RWPE2 (cell line): ENCODE results near the gene CLMP.

Source experiments
- ATAC-seq: fragments of 200-7000 bp; cut with Tn5 transposase; 3 replicates; pipeline ENCODE4 v1.9.1; 2021; ENCODE audit warnings: low read depth
- DNase-seq: peaks from one replicate; pipeline ENCODE4 v3.0.0-alpha.2; 2020; ENCODE audit warnings: low spot score
- H3K27ac ChIP-seq: fragments of 450-650 bp; 2 replicates; pipeline ENCODE4 v1.5.1; 2017; ENCODE audit warnings: mild to moderate bottlenecking; ENCODE audit not compliant: poor library complexity, severe bottlenecking
- H3K27me3 ChIP-seq: fragments of 250-450 bp; sonication (Bioruptor Pico); 2 replicates; pipeline ENCODE4 v1.5.1; 2021; ENCODE audit warnings: mild to moderate bottlenecking, moderate library complexity; ENCODE audit not compliant: insufficient read depth, poor library complexity, severe bottlenecking
- H3K36me3 ChIP-seq: fragments of 250-450 bp; sonication (Bioruptor Pico); 2 replicates; pipeline ENCODE4 v1.5.1; 2020; ENCODE audit warnings: low read depth, mild to moderate bottlenecking, moderate library complexity
- H3K4me1 ChIP-seq: fragments of 250-450 bp; sonication (Bioruptor Pico); 2 replicates; pipeline ENCODE4 v1.5.1; 2021; ENCODE audit warnings: mild to moderate bottlenecking, moderate library complexity; ENCODE audit not compliant: insufficient read depth, poor library complexity, severe bottlenecking
- H3K4me3 ChIP-seq: fragments of 250-450 bp; sonication (Bioruptor Pico); 2 replicates; pipeline ENCODE4 v1.5.1; 2021; ENCODE audit warnings: mild to moderate bottlenecking, moderate library complexity; ENCODE audit not compliant: severe bottlenecking
- H3K9me3 ChIP-seq: fragments of 250-450 bp; sonication (Bioruptor Pico); 2 replicates; pipeline ENCODE4 v1.5.1; 2021; ENCODE audit warnings: mild to moderate bottlenecking, moderate library complexity; ENCODE audit not compliant: severe bottlenecking
- CTCF ChIP-seq: fragments of 450-650 bp; IDR thresholded peaks from one replicate; pipeline ENCODE4 v1.5.1; 2017; ENCODE audit warnings: mild to moderate bottlenecking, moderate library complexity; ENCODE audit not compliant: poor library complexity, severe bottlenecking

Gene CLMP

GRCh38 chr11:123203934-123204333 lies 8.9 kb upstream of the CLMP start:
- TF ChIP-seq CTCF = no peak
- DNase-seq (no peak), ATAC-seq (0 out of 3 replicates have a peak, but pooled peaks have one; percentile 31)
- no peak overlapping the region for H3K4me3 ChIP-seq
- H3K27me3 ChIP-seq = no peaks in the 10 kb centered on the region
- no peaks in the 10 kb centered on the region for H3K4me1 ChIP-seq
- no peaks in the 10 kb centered on the region for H3K9me3 ChIP-seq
- H3K27ac ChIP-seq = no peak overlapping the region
- H3K36me3 ChIP-seq = no peaks in the 10 kb centered on the region

GRCh38 chr11:123203471-123203870 lies 8.4 kb upstream of the CLMP start:
- Histone ChIP-seq H3K36me3 (no peaks in the 10 kb centered on the region), H3K27ac (no peak overlapping the region), H3K4me3 (no peak overlapping the region), H3K9me3 (no peaks in the 10 kb centered on the region), H3K27me3 (no peaks in the 10 kb centered on the region), H3K4me1 (no peaks in the 10 kb centered on the region)
- no peak for TF ChIP-seq CTCF
- ATAC-seq (no peak), DNase-seq (no peak)

- Histone ChIP-seq H3K36me3 (no peaks in the 10 kb centered on the region), H3K27me3 (no peaks in the 10 kb centered on the region), H3K4me3 (no peak overlapping the region), H3K9me3 (no peaks in the 10 kb centered on the region), H3K27ac (no peak overlapping the region), H3K4me1 (peaks cover 9% of the 10 kb centered on the region)
- DNase-seq (no peak), ATAC-seq (no peak)
- no peak for TF ChIP-seq CTCF
Measured at GRCh38 chr11:123202155-123203151, 7.4 kb upstream of the CLMP start.

GRCh38 chr11:123200264-123200663 lies 5.2 kb upstream of the CLMP start:
- H3K9me3 ChIP-seq = no peaks in the 10 kb centered on the region
- no peak overlapping the region for H3K27ac ChIP-seq
- no peaks in the 10 kb centered on the region for H3K36me3 ChIP-seq
- no peak for DNase-seq
- H3K27me3 ChIP-seq = no peaks in the 10 kb centered on the region
- peaks cover 24% of the 10 kb centered on the region for H3K4me1 ChIP-seq
- TF ChIP-seq CTCF = no peak
- no peak overlapping the region for H3K4me3 ChIP-seq
- no peak for ATAC-seq

- Histone ChIP-seq H3K4me1 (peaks cover 28% of the 10 kb centered on the region), H3K9me3 (no peaks in the 10 kb centered on the region), H3K36me3 (peaks cover 5% of the 10 kb centered on the region), H3K4me3 (no peak overlapping the region), H3K27ac (peak overlapping the region; percentile 46), H3K27me3 (no peaks in the 10 kb centered on the region)
- TF ChIP-seq CTCF = no peak
- no peak for DNase-seq
- peak; percentile 75 for ATAC-seq
Measured at GRCh38 chr11:123197711-123198110, 2.7 kb upstream of the CLMP start.
